GM10266 (cell line): Measurements from ENCODE around the gene TMEM106A.
"Not testable (repeated sequence)": the region's sequence is repeated elsewhere in the genome, so short reads cannot be mapped to it uniquely, and the experiment has no call there.

Experiments used
- DNase-seq: peaks from one replicate; pipeline ENCODE4 v3.0.0; 2012; ENCODE audit errors: extremely low spot score
- TF ChIP-seq, protein P1 (sequence below): IDR thresholded peaks from 2 replicates; pipeline ENCODE4 v1.5.1; 2012; ENCODE audit warnings: mild to moderate bottlenecking, low read depth; ENCODE audit not compliant: control insufficient read depth, insufficient read depth; ENCODE audit errors: missing control alignments

Gene TMEM106A

DNA sequence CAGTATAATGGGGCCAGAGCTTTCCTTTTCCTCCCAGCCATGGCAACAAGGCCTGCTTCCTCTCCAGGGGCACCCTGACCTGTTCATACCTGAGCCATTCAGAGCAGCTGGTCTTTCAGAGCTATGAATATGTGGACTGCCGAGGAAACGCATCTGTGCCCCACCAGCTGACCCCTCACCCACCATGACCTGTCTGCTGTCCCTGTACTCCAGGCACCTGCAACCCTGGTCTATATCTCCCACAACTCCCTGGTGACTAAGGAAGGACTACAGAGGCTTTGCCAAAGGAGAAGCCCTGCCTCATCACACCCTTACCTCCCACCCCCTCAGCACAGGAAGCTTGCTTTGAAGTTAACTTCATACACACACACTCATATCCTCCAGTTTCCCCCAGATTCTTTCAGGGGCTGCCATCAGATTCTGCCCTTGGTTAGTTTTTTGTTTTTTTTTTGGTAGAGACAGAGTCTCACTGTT is 6.0 kb downstream of the TMEM106A start:
- TF ChIP-seq, protein P1, sequence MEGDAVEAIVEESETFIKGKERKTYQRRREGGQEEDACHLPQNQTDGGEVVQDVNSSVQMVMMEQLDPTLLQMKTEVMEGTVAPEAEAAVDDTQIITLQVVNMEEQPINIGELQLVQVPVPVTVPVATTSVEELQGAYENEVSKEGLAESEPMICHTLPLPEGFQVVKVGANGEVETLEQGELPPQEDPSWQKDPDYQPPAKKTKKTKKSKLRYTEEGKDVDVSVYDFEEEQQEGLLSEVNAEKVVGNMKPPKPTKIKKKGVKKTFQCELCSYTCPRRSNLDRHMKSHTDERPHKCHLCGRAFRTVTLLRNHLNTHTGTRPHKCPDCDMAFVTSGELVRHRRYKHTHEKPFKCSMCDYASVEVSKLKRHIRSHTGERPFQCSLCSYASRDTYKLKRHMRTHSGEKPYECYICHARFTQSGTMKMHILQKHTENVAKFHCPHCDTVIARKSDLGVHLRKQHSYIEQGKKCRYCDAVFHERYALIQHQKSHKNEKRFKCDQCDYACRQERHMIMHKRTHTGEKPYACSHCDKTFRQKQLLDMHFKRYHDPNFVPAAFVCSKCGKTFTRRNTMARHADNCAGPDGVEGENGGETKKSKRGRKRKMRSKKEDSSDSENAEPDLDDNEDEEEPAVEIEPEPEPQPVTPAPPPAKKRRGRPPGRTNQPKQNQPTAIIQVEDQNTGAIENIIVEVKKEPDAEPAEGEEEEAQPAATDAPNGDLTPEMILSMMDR, result no peak
- no peak for DNase-seq

GRCh38 chr17:43219001-43219400 is 7.3 kb downstream of the TMEM106A start:
- TF ChIP-seq, protein P1, result no peak
- no peak for DNase-seq

DNA sequence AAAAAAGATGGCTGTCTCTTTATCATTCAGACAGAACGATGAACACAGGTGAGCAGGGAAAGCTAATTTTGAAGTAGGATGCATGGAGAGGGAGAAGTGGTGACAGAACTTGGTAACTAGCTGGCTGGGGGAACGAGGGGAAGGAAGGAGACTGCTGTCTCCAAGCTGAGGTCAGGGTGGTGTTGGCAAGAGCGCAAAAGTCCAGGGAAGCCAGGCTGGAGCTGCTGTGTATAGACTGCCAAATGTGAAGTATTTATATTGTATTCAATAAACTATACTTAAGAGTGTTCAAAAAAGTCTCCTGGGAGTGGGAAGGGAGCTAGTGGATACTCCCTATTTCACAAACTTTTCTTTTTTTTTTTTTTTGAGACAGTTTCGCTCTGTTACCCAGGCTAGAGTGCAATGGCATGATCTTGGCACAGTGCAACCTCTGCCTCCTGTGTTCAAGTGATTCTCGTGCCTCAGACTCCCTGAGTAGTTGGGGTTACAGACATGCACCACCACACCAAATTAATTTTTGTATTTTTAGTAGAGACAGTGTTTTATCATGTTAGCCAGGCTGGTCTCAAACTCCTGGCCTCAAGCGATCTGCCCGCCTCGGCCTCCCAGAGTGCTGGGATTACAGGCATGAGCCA is 8.2 kb downstream of the TMEM106A start:
- DNase-seq, result no peak

GRCh38 chr17:43220511-43221125 is 8.9 kb downstream of the TMEM106A start:
- no peak for DNase-seq
- TF ChIP-seq, protein P1, result no peak

More for the DNA sequence above, 8.2 kb downstream of the TMEM106A start:
- TF ChIP-seq, protein P1, result no peak

GRCh38 chr17:43224146-43224705 is 12.6 kb downstream of the TMEM106A start:
- no peak for DNase-seq
- TF ChIP-seq, protein P1, result no peak

DNA sequence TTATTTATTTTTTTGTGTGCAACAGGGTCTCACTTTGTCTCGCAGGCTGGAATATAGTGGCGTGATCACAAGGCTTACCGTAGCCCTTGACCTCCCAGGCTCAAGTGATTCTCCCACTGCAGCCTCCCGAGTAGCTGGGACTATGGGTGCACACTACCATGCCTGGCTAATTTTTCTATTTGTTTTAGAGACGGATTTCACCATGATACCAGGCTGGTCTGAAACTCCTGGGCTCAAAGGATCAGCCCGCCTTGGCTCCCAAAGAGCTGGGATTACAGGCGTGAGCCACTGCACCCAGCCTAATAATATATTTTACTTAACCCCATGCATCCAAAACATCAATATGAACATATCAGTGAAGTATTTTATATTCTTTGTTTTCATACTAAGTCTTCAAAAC is 14.7 kb downstream of the TMEM106A start:
- TF ChIP-seq, protein P1, result no peak
- DNase-seq, result no peak

- DNase-seq, result not testable (repeated sequence)
Observed at GRCh38 chr17:43228020-43228782, 16.5 kb downstream of the TMEM106A start, which contains the start of gene CCDC200. Gene CCDC200, minus strand, starts transcription at chr17:43228623. Its CDS starts 69 bp downstream, at chr17:43228554.

- DNase-seq, result not testable (repeated sequence)
Observed at GRCh38 chr17:43231205-43232020, 19.7 kb downstream of the TMEM106A start.

DNA sequence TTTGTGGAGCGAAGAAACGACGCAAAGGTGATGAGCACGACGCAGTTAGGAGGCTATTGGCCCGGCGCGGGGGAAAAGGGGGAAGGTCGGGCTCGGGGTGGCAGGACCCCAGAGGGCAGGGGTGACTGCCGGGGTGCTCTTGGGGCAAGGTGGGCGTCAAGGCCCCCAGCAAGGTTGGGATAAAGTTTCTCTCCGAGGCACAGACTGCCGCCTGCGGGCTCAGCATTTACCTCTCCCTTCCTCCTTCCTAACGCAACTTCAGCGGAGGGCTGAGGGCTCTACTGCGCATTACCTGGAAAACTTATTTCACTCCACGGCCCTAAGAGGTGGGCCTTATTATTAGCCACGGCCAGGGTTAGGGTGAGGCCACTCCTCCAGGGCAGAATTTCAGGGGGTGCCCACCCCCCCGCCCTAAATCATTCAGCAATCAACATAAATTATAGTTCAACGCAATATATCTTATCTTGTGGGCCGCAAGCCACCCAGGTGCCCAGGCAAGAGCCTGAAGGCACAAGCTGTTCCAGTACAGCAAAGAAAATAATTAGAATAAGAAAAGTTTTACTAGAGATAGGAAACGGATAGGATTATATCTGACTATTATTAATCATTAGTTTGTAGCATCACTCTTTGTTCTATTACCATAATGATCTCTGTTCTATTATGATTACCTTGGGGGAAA is 20.5 kb downstream of the TMEM106A start:
- DNase-seq, result not testable (repeated sequence)

DNA sequence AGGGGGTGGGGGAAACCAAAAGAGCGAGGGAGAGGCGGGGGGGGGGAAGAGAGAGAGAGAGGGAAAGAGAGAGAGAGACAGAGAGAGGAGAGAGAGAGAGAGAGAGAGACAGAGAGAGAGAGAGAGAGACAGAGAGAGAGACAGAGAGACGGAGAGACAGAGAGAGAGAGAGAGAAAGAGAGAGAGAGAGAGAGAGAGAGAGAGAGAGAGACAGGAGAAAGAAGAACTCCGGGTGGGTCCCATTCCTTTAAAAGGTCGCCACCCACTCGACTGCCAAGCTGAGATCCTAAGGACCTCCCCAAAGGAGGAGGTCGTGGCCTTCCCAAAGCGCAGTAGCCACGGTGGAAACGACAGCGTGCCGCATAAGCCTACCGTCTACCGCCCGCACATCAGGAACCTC is 21.6 kb downstream of the TMEM106A start:
- not testable (repeated sequence) for DNase-seq

DNA sequence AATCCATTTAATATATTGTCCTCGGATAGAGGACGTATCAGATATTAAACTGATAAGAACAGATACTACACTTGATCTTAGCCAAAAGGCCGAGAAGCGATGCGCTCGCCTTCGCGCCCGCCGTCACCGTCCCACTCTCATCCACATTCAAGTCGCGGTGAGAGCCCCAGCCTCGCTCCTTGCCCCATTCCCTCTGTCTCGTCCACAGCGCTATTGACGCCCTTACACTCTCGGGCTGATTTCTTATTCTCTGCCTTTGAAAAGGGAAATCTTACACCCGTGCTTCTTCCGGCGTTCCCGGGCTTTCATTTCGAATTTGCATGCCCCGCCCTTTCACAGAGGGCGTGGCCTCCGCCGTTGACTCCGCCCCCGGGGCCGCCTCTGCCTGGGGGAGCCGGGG is 22.2 kb downstream of the TMEM106A start, which contains the start of gene RNU2-1:
Gene RNU2-1 (minus strand): TSS at position 101 of the 400 bp plus-strand sequence.
- DNase-seq, result not testable (repeated sequence)
